H4 (cell line): Measurements from ENCODE around the gene DOCK2. TPM values are rescaled to one million over a fixed set of nuclear protein-coding genes. Genes with fewer than 3 reads are reported as not detected.

ENCODE experiments used
- DNase-seq: peaks from one replicate; pipeline ENCODE4 v3.0.0-alpha.2; 2015; ENCODE audit warnings: low spot score
- total RNA-seq: library from RNA; depleted of rRNA; stranded (reverse); fragments of >200 nt; shearing (Covaris generic); gene quantifications from 2 replicates; pipeline ENCODE4 v1.2.3, GENCODE V29; 2014

The DOCK2 gene
- total RNA-seq, 1 experiment from 2014 or later, result 1.4 TPM

DNA sequence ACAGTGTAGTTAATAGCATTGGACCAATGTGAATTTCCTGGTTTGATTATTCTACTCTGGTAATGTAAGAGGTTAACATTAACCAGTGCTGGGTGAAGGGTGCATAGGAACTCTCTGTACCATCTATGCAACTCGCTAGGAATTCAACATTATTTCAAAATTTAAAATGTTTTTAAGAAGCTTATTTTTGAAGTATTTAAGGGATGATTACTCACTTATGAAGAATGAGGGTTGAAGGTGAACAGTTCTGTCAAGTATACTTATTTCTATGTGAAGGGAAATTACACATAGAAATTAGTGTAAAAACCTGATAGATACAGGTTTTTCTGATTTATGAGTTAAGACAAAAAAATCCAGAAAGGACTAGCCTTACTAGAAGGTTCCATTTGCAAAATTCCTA, 177.4 kb downstream of the DOCK2 start:
- no peak for DNase-seq

DNA sequence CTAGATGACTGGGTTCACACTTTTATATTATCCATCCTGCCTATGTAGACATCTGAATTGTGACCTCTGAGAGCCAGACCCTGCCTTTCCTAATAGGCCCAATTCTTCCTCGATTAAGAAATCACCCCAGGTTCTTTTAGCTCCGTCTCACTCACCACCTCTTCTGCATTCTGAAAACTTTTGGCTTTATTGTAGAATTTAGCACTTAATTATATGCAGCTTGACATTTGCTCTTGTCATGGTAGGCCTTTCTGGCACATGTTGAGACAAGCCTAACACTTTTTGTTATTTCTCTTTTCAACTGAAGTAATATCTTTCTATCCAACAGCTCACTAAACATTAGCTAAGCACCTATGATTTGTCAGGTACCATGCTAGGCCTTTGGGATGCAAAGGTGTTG, 180.0 kb downstream of the DOCK2 start:
- DNase-seq, result no peak

DNA sequence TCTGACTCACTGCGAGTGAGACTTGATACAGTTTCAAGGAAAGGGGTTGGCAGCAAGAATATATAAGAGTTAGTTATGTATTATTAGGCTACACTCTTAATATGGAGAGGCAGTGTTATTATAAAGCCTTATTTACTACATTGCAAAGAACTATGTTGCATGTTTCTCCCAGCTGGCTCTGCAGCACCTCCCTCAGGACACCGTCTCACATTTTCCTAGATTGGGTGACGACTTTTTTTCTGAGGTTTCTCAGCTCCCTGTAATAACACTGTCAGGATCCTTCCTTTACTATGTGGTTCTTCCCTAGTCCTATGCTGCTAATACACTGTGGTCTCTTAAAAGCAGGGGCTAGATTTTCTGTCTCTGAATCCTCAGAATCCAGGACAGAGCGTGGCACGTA, 189.5 kb downstream of the DOCK2 start:
- DNase-seq, result no peak

DNA sequence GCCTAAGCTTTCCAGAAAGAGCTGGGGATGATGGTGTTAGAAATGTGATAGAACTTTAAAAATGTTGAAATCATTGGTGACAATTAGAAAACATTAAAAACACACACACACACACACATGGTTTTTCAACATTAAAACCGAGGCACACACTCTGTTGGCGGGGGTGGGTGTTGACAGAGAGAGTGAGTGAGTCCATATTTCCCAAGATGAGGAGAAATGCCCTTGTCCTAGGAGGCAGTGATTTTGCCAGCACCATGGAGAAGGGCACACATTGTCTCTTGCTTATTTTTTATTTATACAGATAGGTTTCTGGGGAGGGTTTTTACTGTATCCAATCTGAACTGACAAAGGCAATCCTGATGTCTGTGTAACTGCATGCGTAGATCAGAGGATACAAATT, 190.7 kb downstream of the DOCK2 start:
- DNase-seq, result no peak

DNA sequence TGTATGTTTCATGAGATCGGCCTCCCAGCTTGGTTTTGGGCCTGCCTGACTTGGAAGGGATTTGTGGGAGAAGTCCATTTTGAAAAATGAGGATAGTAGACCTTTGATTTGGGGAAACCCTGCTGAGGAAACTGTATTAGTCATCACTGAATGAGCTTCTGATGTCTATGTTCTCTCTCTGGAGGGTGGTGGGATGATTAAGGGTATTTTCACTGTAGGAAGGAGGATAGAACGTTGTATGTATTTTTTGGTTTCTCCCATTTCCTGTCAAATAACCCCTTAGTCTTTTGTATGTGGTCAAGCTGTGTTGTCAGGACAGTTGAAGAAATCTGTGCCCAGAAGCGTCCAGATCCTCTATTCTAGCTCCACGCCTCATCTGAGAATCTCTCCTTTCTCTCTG, 191.3 kb downstream of the DOCK2 start:
- no peak for DNase-seq

DNA sequence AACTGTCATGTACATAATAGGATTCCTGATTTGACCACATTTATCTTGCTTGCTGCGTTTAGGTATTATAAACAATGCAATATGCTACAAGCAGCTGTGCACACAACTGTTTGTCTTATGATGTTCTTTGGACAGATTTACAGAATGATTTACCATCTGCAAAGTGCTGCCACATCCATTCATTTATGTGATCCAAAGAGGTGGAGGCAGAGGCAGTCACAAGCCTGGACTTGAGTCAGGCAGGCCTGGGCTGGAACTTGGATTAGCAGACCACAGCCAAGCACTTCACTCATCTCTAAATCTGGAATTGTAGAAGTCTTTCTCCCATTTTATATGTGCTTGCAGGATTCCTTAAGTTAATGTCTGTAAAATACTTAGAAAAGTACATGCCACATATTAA, 194.3 kb downstream of the DOCK2 start:
- DNase-seq, result no peak

DNA sequence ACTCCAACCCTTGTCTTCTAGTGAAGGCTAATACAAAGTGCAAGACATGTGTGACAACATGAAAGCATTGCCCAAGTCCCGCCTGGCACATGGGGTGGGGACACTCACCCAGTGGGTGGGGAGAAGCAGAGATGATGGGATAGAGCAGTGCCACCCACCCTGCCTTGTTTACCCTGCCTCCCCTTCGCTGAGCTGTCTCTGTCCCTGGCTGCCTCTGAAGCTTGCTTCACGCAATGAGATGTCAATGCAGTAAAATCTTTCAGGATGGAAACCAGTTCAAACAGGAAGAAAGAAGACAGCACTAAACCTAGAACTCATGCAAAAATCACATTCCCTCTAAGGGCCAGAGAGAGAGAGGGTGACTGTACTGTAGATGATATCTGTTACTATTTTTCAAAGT, 195.2 kb downstream of the DOCK2 start:
- no peak for DNase-seq

DNA sequence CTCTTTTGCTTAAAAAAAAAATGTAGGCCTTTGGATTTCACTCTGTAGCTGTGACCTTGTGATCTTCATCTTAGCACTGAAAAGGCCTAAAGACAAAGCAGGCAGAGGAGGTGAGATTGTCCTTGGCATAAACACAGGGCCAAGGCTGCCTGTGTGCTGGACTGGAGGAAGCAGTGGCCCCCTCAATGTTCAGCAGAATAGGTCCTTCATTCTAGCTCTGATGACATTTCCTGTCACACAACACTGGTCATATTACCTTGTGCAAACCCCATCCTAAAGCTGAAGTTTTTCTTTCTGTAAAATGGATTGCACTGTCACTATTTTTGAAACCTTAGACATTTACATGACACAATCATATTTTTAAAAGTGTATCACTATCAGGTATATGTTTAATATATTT, 195.8 kb downstream of the DOCK2 start:
- DNase-seq, result no peak

DNA sequence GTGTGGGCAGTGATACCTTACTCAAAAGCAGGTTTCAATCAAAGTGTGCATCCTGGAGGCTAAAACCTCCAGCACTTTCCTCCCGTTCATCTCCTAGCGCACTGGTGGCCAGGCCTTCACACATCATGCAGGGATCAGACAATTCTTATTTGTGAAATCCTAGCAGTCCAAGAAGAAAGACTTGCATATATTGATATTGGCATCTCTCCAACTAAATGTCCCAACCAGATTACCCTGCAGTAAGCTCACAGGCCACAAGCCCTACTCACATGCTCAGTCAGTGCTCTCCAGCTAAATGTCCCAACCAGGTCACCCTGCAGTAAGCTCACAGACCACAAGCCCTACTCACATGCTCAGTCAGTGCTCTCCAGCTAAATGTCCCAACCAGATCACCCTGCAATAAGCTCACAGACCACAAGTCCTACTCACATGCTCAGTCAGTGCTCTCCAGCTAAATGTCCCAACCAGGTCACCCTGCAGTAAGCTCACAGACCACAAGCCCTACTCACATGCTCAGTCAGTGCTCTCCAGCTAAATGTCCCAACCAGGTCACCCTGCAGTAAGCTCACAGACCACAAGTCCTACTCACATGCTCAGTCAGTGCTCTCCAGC, 196.7 kb downstream of the DOCK2 start:
- DNase-seq, result peak; percentile 44

DNA sequence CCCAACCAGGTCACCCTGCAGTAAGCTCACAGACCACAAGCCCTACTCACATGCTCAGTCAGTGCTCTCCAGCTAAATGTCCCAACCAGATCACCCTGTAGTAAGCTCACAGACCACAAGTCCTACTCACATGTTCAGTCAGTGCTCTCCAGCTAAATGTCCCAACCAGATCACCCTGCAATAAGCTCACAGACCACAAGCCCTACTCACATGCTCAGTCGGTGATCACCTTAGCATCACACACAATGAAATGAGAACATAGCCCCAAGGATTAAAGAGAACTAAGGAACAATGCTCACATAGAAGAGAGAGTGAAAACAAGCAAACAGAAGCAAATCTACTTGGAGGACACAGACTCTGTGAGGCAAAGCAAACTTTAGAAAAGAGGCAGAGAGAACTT, 197.5 kb downstream of the DOCK2 start:
- peak; percentile 9 for DNase-seq

DNA sequence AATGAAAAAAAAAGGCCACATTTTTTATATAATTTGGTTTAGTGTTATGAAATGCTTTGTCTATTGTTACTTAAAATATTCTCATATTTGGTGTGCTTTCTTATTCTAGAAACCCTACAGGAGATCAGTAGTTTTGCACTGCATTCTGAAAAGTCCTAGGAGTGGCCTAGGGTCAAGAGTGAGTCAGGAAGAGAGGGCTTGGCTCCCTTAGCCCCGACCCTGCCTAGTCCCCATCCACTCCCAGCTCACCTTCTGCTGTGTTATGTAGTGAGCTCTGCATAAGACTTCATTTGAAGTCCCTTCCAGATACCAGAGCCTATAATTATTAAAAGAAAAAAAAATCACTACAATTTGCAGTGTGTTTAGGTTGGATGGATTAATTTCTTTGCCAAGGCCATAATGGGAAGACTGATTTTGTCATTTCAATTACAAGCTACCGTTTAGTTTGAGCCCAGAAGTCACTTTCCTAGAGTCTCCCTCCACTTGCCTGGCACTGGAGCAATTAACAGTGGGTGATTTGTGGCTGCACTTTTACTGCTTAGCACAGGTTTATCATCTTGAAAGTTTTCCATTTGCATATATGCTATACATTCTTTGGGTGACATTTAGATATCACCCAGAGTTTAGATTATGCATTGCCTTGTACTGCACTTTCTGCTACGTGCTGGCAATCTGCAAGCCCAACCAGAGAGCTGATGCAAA, 199.9 kb downstream of the DOCK2 start:
- DNase-seq, result no peak

DNA sequence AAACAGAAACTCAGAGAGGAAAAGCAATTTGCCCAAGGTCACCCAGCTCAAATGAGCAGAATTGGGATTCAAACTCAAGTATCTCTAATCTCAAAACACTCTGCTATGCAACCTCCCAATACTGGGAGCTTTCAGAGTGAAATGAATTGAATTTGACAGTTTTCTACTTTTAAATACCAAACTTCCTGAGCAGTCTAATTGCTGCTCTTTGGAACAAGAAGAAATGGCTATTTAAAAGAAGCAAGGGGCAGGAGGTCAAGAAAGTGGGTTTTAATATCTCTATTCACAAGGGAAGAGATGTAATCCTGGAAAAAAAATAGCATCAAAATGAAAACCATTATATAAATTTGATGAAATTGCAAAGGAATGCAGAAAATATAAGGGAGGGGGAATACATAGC, 200.6 kb downstream of the DOCK2 start:
- no peak for DNase-seq

DNA sequence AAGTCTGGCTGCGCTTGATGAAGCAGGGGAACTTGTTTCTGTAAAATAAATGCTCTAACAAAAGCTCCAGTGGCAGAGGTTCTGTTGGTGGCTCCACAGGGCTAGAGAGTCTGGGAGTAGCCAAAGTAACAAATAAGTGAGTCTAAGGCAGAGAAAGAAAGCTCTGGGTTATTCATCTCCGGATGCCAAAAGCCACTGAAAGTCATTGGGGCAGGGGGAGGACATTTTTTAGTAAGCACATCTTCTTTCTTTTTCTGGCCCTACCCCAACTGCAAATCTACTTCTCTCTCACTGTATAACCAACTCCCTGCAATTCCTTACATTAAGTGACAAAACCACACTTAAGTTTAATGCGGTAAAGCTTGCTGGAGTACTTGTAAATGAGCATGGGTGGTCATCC, 201.6 kb downstream of the DOCK2 start:
- no peak for DNase-seq

DNA sequence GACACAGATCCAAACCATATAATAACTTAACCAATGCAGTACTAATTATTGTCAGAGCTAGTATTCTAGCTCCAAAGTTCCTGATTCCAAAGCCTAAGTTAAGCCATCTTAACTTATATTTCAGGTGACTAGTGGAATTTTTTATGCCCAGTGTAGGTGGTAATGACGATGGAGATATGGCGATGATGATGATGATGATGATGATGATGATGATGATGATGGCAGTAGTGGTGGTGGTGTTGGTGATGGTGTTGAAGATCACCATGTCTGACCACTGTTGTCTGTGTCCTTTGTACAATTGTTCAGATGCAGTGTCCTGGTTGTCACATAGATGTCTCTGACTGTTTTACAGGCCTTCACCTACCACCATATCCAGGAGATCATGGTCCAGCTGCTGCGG, 203.3 kb downstream of the DOCK2 start:
- DNase-seq, result no peak

DNA sequence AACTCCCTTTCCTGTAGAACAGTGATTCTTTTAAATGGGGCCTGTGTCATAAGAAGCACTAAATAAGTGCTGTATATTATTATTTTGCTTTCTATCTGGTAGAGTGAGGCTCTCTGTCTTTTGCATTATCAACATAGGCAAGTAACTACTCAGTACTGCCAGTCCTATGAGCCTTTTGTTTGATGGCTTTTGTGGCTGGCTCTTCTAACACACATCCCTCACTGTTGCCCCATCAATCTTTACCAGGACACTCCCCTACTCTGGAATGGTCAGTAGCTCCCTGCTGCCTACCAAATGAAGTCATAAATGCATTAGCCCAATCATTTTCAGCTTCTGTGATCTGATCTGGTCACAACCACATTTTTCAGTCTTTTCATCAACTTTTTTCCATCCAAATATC, 205.6 kb downstream of the DOCK2 start:
- DNase-seq, result no peak

DNA sequence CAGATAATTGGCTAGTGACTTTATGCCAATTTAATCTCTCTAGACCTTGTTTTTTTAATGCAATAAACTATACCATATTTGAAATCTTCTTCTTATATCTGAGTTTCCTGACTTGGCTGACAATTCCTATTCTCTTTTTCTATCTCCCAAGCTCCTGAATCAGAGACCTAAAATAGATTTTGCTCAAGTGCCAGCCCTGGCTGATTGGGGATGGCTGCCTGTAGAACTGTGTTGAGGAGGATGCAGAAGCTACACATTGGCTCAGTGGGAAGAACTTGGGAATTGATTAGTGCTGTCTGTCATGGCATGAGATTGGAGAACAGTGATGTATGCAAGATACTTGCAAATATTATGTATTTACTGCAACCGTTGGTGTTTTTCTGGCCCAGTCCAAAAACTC, 210.4 kb downstream of the DOCK2 start:
- DNase-seq, result no peak

DNA sequence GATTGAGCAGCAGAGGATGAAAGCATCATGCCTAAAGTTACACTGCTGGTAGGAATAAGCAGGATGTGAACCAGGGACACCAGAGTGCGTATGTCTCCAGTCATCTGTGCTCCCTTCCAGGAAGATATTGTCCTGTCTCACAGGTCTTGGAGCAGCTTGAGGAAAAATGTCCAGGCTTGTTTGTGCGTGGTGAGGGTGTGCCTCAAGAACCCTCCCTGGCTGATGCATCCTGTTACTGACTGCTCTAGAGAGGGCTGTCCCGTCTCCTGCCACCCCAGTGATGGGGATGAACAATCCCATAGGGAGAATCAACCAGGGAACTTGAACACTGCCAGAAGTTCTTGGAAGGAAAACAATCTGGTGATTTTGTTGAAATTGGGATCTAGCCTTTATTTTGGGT, 211.2 kb downstream of the DOCK2 start:
- no peak for DNase-seq

DNA sequence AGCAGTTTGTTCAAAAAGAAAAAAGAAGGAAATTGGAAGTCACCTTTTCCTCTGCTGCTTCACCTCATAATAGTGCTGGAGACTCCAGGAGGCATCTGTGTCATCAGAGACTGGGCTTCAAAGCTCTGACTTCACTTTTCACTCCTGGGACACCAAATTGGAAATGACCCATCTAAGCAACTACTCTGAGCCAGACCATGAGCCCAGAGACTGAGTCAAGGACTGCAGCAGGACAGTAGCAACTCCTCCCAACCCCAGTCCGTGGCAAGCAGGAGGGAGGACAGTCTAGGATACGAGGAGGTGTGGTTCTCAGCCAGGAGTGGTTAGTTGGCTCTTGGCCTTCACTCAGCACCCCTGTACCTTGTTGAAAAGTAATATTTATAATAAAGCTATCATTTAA, 211.7 kb downstream of the DOCK2 start:
- DNase-seq, result no peak

DNA sequence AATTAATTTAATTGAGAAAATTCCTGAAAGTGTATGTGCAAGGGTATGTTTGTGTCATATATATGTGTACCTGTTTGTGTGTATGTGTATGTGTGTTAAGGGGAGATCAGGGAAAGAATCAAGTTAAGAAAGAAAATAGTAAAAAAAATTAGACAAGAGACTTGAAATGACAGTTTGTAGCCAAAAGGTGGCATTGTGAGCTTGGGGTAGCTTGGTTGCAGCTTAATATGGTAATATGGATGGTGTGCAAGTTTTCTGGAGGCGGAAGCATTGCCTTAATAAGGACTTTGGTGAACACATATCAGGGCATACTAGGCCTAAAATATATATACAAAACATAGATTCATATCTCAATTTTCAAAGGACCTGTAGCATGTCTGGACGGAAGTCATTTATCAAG, 213.3 kb downstream of the DOCK2 start:
- DNase-seq, result no peak

DNA sequence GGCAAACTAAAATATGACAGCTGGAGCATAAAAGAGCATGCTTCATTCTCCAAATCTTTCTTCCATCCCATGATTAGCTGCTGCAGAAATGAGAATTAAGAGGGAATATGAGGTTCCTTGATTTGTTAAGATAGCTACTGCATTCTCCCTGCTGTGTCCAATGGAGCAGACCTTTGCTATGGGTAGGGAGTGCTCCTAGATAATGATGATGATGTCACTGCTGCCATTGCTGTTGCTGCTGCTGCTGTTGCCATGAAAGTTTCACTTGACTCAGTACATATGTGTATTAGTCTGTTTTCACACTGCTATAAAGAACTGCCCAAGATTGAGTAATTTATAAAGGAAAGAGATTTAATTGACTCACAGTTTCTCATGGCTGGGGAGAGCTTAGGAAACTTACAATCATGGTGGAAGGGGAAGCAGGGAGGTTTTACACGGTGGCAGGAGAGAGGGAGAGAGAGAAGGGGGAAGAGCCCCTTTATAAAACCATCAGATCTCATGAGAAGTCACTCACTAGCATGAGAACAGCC, 214.3 kb downstream of the DOCK2 start:
- no peak for DNase-seq

DNA sequence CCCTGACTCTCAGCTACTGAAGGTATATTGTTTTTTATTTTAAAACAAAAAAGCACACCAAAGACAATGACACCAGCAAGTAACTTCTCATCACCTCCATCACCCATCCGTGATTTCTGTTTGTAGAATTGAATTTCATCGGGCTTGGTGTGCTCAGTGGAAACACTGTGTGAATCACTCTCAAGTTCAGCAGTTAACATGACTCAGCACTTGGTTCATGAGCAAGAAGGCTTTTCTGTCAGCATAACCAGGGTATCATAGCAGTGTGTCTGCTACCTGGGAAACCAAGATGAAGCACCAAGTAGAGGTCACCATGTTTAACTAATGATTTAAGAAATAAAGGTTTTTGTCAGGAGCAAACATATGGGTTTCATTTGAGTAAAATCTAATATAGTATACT, 219.5 kb downstream of the DOCK2 start:
- DNase-seq, result peak; percentile 82

DNA sequence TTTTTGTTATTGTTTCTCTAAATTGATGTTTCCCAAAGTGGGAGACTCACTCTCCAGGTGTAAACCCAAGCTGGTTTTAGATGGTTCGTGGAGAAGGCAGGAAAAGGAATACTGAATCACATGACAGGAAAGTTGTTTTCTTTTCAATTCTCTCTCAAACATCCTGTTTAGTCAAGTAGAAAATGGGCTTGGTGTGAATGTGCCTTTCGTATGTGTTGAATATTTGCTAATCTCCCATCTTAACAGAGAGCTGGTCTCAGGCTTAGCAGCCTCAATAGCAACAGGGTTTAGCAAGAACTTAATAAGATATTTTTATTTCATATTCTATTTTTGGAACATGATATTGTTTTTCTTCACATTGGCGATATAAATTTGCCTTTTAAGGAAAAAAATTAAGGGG, 223.5 kb downstream of the DOCK2 start:
- no peak for DNase-seq

DNA sequence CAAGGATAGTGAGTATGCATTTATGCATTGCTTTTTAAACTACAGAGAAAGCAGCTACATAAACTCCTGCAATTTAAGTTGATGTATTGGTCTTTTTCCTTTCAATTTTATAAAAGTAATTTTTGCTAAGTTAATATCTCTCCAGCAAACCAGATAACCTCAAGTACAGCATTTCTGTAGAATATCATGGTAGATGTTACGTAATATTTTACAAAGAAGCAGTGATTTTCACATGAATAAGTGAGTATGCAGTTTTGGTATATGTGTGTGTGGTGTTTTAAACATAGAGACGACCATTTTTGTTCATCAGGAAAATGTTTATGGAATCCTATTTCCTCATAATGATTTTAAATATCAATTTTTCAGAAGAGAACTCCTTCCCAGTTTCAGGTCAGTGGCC, 224.4 kb downstream of the DOCK2 start:
- DNase-seq, result no peak

DNA sequence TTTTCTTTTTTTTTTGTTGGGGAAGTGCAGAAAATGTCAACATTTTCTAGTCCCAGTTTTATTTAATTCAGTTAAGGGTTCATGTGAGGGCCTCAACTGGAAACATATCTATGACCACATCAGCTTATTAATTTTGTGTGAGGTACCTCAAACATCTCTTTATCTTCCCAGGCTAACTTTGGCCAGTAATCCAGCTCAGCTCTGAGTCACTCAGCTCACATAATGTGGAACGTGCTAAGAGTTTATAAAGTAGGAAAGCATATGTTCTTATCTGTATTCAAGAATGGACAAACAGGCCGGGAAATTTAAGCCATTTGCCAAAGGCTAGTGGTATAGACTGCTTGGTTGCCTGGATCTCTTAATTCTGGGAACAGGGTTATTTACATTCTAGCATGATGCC, 224.9 kb downstream of the DOCK2 start:
- DNase-seq, result peak; percentile 48
